ENCODE data around the gene RALGAPB.

DNA sequence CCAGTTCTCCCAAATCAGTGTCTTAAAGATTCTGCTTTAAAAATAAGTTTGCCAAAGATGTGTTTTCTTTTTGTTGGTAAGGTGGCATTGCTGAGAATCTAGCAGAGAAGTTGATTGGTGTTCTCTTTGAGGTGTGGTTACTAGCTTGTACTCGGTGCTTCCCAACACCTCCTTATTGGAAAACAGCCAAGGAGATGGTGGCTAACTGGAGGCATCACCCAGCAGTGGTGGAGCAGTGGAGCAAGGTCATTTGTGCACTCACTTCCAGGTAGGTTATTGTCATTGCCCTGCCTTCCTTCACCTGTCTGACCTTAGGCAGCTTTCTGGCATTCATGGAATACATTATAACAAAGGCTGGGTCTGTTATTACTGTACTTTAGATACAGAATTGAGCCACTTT is 26.7 kb downstream of the RALGAPB start:
- TF ChIP-seq GATA2 (IDR thresholded peaks at IDR 0.05; ENCODE audit: low read depth, low read length) (no peak), GATA3 (IDR thresholded peaks at IDR 0.05; ENCODE audit: low read depth, low read length) (no peak)
